NOMO-1 treated with dmso at 0.1 percent for 144 hours (cell line): ENCODE measurements around the gene MEMO1.

ENCODE experiments used
- DNase-seq: peaks from one replicate; lab custom pipeline; 2025; ENCODE audit not compliant: unreplicated experiment; lab: John Stamatoyannopoulos, UW

Gene MEMO1

GRCh38 chr2:31832363-31832762, 178.4 kb downstream of the MEMO1 start:
- no peak for DNase-seq

- DNase-seq: no peak
Observed at GRCh38 chr2:31831585-31831984, 179.2 kb downstream of the MEMO1 start.

GRCh38 chr2:31828891-31829290, 181.9 kb downstream of the MEMO1 start:
- no peak for DNase-seq

- DNase-seq: no peak
Observed at GRCh38 chr2:31823558-31823957, 187.2 kb downstream of the MEMO1 start.

GRCh38 chr2:31822587-31822986, 188.2 kb downstream of the MEMO1 start:
- DNase-seq: no peak
